Measurements from ENCODE around the gene HDAC9. TPM values are rescaled to one million over a fixed set of nuclear protein-coding genes. Genes with fewer than 3 reads are reported as not detected.

Gene HDAC9
- total RNA-seq, 2 donors from 2014 or later = 16.0 to 22.4 TPM

DNA sequence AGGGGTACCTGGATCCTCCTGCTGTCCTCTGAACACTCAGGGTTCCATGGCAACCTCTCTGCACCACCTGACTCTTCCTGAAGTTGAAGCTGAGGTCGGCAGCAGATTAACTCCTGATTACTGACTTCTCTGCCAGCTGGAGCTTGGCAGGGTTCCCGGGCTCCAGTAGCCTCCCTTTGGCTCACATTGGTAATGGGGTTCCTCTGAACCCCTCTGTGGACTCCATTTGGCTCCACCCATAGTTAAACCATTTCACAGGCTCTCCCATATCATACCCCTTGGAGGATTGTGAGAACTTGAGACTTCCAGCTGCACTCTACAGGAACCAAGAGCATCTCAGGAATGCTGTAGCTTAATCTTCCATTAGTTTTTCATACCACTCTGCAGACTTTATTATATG, 292.5 kb downstream of the HDAC9 start:
- ATAC-seq (no peak), DNase-seq (no peak)
- intact Hi-C loops (cut with DNase I) = no loop called here

DNA sequence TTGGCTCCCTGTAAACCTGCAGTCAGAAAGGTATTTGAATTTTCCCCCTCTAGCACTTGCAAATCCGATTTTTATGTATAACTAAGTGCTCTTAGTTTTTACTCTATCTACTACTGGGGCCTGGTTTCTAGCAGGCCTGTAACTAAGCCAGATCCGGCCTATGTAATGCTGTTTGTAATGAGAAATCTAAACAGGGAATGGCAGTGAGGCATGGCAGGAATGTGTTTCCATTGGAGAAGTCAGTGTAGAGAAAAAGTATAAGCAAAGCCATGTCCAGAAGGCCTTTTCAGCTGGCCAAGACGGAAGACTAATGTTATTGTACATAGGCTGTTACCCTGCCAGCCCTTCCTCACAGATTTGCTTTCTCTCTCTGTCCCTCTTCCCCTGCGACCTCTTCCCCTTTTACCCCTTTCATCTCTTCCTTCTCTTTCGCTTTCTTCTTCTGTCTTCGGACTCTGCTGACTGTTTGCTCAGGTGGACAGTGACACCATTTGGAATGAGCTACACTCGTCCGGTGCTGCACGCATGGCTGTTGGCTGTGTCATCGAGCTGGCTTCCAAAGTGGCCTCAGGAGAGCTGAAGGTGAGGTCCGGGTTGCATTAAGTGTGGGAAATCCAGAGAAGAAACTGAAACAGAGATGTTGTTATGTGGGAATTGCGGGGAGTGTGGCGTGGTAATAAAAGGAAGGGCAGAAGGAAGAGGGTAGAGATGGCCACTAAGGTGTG, 297.5 kb downstream of the HDAC9 start:
- no peak for DNase-seq
- ATAC-seq = no peak
- intact Hi-C loops (cut with DNase I) = no loop called here

DNA sequence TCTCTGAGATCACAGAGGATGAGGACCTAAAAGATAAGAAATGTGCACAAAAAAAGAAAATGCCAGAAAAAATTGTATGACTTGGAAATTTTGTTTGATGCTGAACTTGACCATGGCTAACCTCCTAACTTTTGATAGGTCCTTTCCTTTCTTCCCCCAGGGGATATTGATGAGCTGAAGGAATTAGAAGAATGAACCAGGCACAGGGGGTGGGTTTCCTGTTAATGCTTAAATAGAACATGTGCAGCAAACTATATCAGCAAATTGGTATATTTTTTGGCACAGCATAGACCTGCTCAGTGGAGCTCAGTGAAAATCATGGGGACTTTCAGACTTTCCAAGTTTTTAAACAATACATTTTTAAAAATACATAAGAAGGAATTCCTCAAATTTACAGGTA, 300.7 kb downstream of the HDAC9 start:
- ATAC-seq = no peak
- no peak for DNase-seq
- intact Hi-C loops (cut with DNase I) = no loop called here

DNA sequence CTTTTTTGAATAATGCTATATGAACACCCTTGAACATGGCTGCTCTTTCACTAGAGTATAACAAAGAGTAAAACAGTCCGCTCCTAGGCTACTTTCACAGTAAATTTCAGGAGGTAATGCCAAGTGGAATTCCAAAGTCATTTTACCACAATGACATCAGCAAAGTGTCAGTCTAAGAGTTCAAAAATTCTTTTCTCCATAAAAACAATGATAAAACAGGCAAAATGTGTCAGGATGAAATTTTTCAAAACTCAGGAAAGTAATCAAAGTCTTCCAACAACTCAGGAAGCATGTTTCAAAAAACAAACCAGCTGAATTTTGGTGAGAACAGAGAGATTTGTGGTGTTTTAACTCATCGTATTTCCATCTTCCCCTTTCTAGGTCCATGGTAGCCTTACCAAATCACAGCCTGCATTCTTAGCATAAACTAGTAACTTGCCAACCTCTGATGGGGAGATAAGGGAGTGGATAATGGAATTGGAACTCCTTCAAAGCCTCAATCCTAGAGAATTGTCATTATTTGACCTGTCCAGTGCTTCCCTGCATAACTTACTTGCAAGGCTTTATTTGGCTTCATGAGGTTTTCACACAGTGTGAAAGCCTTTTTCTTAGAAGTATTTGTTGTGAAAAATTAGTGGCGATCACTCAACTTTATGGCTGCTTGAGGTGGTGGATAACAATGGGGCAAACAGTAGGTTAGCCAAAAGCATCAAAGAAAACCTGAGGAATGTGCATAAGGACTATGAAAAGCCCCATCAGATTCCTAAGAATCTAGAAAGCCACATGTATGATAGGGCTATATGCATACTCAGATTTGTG, 302.7 kb downstream of the HDAC9 start:
- intact Hi-C loops (cut with DNase I) = no loop called here
- ATAC-seq (no peak), DNase-seq (no peak)

DNA sequence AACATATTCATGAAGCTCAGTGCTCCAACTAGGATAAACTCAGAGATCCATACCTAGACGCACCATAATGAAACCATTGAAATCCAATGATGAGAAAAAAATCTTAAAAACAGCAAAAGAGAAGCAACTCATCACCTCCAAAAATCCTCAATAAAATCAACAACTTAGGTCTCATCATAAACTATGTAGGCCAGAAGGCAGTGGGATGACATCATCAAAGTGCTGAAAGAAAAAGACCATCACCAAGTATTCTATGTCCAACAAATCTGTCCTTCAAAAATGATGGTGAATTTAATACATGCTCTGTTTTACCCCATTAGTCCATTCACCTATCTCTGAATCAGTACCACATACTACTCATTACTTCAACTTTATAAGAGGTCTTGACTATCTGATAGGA, 304.4 kb downstream of the HDAC9 start:
- intact Hi-C loops (cut with DNase I) = no loop called here
- DNase-seq (no peak), ATAC-seq (no peak)

DNA sequence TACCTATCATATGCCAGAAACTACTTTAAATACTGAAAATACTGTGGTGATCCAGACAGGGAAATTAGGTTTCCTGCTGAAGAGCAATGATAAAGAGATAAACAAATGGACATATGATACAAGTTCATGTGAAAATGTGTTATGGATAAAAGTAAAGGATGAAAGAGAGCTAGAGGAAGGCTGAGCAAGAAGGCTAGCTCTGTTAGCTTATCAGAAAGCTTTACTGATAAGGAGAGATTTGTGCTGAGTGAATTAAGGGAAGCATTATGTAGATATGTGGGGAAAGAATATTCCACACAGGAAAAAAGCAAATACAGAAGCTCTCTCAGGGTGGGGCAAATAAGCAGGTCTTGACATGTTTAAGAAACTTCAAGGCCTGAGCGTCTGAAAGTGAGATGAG, 308.4 kb downstream of the HDAC9 start:
- ATAC-seq = no peak
- intact Hi-C loops (cut with DNase I) = no loop called here
- DNase-seq = no peak

DNA sequence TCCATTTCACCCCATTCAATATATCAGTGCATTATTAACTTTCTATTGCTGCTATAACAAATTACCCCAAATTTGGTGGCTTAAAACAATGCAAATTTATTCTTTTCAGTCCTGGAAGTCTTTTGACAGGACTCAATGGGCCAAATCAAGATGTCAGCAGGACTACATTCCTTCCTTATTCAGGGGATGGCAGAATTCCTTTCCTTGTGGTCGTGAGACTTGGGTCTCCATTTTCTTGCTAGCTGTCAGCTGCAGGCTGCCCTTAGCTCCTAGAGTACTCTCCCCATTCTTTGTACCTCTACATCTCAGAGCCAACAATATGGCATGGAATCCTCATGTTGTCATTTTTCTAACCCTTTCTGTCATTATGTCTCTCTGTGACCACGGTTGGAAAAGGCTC, 310.6 kb downstream of the HDAC9 start:
- intact Hi-C loops (cut with DNase I) = no loop called here
- ATAC-seq = no peak
- DNase-seq = no peak

DNA sequence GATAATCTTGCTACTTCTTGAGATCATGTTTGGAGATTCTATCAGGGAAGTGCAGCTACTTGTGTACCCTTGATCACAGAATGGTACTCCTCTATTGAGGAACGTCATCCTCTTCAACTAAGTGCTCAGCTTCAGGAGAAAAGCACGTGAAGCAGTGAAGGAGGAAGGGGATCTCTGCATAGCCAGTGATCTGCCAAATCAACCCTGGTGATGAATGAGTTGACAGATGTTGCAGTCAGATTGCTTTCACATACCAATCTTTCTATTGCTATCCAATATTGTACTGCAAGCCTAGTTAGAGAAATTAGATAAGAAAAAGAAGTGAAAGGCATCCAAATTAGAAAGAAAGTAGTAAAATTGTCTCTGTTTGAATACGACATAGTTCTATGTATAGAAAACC, 312.5 kb downstream of the HDAC9 start:
- no peak for ATAC-seq
- intact Hi-C loops (cut with DNase I) = no loop called here
- DNase-seq = no peak

DNA sequence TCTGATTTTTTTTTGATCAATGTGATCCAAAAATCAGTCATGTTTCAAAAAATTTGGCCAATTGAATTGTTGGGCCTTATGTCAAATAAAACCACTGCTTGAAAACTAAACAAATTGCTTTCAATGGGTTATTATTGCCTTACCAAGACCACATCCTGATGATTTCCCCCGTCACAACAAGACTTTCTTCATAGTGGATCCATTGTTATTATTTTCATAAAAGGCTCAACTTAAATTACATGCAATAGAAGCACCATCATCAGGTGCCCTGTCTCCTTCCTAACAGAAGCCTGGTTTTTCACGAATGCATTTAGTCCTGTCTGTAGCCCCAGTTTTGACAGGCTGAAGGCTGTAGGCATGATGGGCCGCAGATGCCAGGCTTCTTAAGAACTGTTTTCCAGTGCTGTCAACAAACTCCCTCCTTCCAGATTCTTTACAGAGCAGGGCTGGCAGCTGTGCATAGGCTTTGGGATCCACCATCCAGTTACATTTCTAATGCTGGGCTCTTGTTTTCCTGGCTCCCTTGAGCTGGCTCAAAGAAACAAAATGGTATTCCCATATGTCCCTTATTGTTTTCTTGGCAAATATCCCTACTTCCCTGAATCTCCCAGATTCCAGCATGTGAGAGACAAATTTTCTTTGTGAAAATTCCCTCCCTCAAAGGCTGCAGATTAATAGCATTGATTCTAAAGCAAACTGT, 319.9 kb downstream of the HDAC9 start:
- intact Hi-C loops (cut with DNase I) = no loop called here
- no peak for ATAC-seq
- no peak for DNase-seq

DNA sequence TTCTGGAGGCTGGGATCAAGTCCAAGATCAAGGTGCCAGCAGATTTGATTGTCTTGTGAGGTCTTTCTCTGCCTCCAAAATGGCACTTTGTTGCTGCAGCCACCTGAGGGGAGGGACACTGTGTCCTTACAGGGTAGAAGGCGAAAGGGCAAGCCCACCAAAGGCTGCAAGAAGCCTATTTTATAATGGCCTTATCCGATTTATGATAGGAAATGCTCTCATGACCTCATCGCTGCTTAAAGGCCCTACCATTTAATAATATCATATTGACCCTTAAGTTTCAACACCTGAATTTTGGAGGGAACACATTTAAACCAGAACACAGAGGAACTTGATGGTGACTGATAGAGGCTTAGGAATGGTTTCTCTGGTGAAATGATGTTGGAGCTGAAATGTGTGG, 325.4 kb downstream of the HDAC9 start:
- intact Hi-C loops (cut with DNase I) = no loop called here
- DNase-seq (no peak), ATAC-seq (no peak)

DNA sequence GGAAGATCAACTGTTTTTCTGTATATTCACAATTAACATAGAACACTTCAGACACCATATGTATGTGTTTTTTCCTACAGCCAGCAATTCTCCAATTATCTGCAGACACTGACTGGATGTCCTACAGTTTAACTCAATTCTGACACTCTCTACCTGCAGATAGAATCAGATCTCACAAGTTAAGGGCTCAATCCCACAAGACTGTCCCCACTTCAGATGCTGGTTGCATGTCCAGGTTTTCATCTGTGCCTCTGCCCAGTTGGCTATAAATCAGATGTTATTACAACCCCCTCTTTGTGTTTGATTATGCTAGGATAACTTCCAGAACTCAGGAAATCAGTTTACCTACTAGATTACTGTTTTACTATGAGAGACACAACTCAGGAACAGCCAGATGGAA, 326.0 kb downstream of the HDAC9 start:
- intact Hi-C loops (cut with DNase I) = no loop called here
- DNase-seq (no peak), ATAC-seq (no peak)

DNA sequence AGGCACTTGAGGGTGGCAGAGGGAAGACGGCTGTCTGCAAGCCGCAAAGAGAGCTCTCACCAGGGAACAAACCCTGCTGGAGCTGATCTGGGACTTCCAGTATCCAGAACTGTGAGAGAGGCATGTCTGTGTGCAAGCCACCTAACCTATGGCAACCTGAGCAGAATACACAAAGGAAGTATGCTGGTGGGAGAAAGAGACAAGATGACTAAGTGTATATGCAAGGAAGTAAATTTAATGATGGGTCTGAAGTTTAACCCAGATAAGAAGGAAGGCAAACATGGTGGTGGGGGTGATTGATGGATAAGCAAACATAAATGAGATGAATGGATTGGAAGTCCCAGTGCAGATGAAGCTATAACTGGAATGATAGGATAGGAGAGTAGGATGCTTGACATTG, 328.6 kb downstream of the HDAC9 start:
- no peak for DNase-seq
- intact Hi-C loops (cut with DNase I) = no loop called here
- no peak for ATAC-seq

DNA sequence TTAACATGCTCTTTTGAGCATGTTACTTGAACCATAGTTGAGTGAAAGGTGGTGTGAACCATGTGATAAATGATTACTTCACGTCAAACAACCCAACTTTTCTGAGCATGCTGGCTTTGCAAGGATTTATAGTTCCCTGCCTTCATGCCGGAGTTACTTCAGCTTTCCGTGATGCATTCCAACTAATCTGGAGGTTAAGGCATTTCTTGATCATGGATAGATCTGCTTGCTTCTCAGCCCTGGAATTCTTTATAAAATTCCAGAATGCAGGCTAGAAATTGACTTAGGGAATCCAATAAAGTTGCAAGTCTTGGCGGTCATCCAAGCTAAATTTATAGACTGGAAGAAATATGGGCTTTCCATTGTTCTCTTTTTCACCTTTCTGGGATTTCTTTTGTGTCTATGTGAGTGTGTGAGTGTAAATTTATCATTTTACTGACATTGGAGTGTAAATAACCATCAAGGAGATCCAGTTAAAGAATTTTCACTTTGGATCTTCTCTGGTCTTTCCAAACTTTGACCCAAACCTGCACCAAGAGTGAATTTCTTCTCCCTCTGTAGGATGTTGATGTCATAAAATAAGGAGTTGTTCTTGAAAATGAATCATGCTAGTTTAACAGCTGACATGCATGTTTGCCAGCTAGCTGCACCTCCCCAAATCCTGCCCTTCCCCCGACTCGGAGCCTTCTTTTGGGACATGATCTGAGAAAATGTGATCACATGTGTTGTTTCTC, 332.9 kb downstream of the HDAC9 start:
- DNase-seq (no peak), ATAC-seq (no peak)
- intact Hi-C loops (cut with DNase I) = no loop called here

DNA sequence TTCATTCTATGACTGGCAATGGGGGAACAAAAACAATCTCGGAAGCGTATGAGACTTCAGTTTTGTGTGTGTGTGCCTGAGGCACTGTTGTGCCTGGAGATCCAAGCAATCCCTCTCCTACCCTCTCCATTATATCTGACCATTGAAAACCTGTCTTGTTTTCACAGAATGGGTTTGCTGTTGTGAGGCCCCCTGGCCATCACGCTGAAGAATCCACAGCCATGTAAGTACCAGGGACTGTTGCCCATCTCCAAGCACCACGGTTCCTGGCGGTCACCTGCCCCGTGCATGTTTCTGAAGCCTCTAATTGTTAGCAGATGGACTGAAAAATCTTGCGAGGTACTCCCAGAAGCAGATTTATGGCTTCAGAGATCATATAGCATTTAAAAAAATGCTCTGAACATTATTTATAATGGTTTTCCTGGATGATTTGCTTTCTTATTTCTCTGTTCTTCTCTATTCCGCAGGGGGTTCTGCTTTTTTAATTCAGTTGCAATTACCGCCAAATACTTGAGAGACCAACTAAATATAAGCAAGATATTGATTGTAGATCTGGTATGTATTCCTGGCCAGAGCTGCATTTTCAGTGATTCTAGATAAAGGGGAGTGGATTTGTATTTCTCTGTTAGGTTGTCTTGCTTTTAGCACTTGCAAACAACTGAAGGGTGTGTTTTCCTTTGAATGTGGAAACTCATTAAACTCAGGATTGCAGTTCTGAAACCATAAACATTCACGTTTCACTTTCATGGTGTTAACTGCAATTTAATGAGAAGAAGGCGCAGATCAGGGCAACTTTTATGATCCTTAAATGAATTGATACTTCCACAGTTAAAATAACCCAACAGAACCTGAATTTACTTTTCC, 333.7 kb downstream of the HDAC9 start:
- DNase-seq (no peak), ATAC-seq (no peak)
- intact Hi-C loops (cut with DNase I) = no loop called here

DNA sequence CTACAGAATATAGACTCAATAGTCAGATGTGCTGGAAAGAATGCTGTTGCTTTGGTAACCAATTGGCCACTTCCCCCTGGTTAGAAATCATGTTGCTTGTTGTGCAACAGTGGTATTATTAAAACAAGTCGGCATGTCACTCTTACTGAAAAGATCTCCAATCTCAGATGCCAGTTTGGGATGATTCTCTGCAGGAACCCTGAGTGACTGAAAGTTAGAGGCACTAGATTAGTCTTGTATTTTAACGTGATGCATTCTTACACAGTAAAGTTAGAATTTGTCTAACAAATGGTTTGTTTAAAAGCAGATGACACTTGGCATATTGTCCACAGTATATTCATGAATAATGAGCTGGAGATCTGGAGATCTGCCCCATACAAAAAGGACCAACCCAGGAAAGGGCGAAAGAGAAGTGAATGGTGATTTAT, 334.3 kb downstream of the HDAC9 start:
- intact Hi-C loops (cut with DNase I) = no loop called here
- ATAC-seq = peak in 1 of 2 donors; percentile 74
- no peak for DNase-seq

DNA sequence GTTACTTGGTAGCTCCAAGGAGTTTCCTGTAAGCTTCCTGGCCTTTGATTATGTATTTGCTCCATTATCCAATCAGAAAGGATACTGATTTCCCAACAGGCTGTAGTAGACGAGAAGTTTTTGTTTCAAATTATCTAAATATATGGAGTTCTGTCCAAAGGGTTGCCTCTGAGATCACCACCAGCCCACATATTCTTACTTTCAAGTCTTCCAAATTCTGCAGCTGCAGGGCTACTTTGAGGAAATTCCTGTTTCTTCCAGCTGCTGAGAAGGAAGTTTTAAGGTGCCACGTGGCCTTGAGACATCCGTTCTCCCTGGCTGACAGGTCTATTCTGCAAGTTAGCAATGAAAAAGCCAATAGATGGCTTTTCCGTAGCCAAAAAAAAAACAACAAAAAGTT, 335.9 kb downstream of the HDAC9 start:
- ATAC-seq (peak in 1 of 2 donors; percentile 39), DNase-seq (no peak)
- intact Hi-C loops (cut with DNase I) = no loop called here

DNA sequence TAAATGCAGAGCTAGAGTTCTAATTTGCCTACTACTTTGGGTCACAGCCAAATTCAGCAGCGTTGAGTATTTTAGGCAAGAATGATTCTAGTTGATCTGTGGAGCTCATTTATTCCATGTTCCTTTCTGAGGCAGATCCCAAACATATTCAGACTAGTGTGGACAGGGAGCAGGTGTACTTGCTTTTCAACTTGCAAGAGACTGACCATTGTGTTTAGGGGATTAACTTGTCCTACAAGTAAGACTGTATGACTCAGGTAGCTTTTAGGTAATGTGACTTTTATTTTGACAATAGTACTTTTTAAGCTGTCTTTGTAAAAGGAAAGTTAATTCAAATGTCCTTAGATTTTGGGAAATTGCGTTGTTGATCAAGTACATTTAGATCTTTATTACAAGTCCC, 336.4 kb downstream of the HDAC9 start:
- intact Hi-C loops (cut with DNase I) = no loop called here
- DNase-seq (no peak), ATAC-seq (no peak)

DNA sequence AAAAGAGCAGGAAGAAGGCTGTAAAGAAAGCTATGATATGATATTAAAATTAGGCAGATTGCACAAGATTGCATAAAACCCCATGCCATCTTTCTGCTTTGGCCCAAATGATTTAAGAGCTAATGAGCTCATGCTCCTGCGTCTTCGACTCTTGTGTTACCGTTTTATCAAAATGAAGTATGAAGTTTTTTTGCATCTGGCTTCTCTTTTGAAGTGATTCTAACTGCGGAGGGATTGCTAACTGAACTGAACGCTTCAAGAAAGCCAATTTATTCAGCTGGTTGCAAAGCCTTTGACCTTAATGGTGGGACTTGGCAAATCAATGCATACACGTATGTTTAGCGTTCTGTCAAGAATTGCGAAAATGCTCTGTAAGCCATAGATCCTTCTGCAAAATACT, 339.0 kb downstream of the HDAC9 start:
- intact Hi-C loops (cut with DNase I) = no loop called here
- ATAC-seq = no peak
- no peak for DNase-seq

All from left cardiac atrium (tissue), 4 donors.